Measurements from ENCODE around the gene PIGU.
"Not testable (repeated sequence)": the region's sequence is repeated elsewhere in the genome, so short reads cannot be mapped to it uniquely, and the experiment has no call there.

The PIGU gene

DNA sequence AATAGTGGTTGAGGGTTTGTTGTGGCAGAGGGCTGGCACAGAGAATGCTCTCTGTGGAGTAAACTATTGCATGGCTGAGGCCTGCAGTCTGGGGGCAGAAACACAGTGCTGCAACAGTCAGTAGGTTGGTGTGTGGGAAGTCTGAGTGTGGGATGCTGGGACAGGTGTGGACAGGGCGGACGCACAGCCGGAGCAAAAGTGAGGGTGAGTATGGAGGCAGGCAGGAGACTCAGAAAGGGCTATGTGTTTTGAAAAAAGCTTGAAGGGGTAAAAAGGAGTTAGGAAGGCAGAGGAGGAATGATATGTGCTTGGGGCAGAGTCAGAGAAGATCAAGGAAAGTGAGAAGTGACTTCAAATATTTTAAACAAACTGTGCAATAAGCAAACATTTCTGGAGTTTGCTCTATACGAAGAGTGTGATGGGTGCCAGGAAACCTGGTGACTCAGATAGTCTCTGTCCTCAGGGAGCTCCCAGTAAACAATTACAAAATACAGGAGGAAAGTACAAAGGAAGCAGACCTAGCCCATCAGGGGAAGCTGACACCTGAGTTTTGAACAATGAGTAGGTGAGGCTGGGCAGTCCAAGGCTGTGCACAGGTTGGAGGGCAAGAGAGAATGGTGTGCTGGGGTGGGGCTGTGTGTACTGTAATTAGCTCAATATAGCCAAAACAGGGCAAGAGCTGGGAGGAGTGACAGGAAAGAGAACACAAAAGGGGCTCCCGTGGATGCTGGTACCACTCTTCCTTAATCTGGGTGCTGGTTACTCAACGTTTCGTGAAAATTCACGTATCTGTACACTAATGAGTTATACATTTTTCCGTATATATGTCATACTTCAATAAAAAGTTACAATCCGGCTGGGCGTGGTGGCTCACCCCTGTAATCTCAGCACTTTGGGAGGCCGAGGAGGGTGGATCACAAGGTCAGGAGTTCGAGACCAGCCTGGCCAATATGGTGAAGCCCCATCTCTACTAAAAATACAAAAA, 55.2 kb downstream of the PIGU start:
- DNase-seq (ENCODE audit: low spot score) = no peak

DNA sequence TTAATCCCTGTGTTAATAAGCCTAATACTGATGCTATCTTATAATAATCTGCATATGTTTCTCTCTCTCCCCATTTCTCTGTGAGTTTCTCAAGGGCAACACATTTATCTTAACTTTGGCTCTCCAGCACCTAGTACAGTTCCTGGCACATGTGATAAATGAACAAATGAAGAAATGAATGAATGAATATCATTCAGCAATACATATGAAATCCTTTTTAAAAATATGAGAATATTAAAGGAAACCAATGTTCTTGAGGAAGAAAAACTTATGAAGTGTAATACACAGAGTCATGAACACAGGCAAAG, 55.9 kb downstream of the PIGU start:
- no peak for DNase-seq (ENCODE audit: low spot score)

- no peak for DNase-seq (ENCODE audit: low spot score)
Measured at GRCh38 chr20:34618676-34619075, 58.2 kb downstream of the PIGU start.

DNA sequence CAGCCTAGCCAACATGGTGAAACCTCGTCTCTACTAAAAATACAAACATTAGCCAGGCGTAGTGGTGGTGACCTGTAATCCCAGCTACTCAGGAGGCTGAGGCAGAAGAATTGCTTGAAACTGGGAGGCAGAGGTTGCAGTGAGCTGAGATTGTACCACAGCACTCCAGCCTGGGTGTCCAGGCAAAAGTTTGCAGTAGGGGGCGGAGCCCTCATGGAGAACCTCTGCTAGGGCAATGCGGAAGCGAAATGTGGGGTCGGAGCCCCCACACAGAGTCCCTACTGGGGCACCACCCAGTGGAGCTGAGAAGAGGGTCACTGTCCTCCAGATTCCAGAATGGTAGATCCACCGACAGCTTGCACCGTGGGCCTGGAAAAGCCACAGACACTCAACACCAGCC, 60.0 kb downstream of the PIGU start:
- not testable (repeated sequence) for DNase-seq (ENCODE audit: low spot score)

- no peak for DNase-seq (ENCODE audit: low spot score)
Measured at GRCh38 chr20:34615477-34615876, 61.4 kb downstream of the PIGU start.

GRCh38 chr20:34611976-34612375, 64.9 kb downstream of the PIGU start:
- not testable (repeated sequence) for DNase-seq (ENCODE audit: low spot score)

GRCh38 chr20:34607066-34607465, 69.8 kb downstream of the PIGU start:
- DNase-seq (ENCODE audit: low spot score) = no peak

DNA sequence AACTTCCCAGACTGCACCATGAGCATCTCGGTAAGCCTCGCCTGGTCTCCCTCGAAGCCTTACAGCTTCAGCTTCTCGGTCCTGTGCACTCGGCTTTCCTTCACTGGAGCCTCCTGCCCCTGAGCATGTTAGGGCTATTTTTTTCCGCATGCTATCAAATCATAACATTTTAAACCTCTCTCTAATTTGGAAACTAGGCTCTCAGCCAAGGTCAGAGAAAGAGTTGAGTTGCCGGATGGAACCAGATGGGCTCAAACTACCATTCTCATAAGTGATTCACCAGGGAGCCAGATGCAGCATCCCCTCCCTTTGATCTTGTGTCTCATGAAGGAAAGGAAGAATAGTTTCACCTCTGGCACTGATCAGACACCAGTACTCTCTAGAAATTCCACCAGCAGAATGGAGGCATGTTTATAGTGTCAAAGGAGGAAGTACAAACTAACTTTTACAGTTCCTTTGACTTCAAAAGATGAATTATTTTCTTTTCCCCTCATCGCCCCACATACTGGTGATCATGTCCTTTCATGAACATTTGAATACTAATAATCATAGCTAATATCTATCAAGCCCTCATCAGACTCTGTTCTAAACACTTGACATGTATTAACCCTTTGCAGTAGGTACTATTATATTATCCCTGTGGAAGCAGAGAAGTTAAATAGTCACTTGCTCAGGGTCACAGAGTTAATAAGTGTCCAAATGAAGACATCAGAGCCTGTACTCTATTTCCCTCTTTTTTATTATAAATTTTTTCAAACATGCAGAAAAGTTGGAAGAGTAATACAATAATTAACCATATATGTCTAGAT, 71.7 kb downstream of the PIGU start:
- DNase-seq (ENCODE audit: low spot score) = no peak

GRCh38 chr20:34600892-34601653, 75.8 kb downstream of the PIGU start:
- DNase-seq (ENCODE audit: low spot score) = no peak

- no peak for DNase-seq (ENCODE audit: low spot score)
Measured at GRCh38 chr20:34595377-34596184, 81.3 kb downstream of the PIGU start.

DNA sequence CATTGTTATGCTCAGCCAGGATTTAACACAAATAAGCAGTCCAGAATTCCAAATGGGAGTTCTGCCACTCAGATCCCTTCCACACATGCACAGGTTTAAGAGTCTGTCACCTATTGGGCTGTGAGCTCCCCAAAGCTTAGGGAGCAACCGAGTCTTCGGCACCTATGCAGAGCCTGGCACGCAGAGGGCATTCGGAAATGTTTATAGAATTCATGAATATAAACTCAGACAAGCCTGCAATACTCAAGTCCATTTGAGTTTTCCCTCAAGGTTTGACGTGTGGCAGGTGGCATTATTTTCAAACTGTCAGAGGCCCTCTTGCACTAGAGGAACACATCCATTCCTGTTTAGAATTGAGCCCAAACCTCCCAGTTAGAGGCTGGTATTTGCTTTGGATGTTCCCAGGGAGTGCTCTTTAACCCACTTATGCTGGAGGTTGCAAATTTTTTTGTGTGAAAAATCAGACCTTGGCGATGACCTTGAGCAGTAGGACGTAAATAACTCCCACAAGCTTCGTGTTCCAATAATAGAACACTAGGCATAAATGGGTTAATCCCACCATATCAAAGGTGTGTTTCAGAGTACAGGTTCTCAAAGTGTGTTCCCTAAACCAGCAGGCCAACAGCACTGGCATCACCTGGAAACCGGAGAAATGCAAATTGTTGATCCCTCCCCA, 90.3 kb downstream of the PIGU start:
- no peak for DNase-seq (ENCODE audit: low spot score)

DNA sequence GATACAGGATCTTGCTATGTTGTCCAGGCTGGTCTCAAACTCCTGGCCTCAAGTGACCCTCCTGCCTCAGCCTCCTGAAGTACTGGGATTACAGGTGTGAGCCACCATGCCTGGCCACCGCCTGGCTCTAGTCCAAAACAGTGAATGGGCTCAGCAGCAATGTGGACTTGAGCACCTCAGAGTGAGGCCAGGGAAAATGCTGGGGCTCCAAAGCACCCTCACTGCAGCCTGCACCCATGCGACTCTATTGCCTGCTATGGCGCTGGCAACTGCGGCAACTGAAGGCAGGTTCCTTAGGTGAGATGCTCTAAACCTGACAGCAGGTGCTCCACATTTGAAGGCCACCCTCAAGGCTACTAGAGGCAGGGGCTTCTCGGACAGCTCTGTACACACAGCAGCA, 91.9 kb downstream of the PIGU start:
- no peak for DNase-seq (ENCODE audit: low spot score)

- DNase-seq (ENCODE audit: low spot score) = no peak
Measured at GRCh38 chr20:34583544-34583943, 93.3 kb downstream of the PIGU start.

DNA sequence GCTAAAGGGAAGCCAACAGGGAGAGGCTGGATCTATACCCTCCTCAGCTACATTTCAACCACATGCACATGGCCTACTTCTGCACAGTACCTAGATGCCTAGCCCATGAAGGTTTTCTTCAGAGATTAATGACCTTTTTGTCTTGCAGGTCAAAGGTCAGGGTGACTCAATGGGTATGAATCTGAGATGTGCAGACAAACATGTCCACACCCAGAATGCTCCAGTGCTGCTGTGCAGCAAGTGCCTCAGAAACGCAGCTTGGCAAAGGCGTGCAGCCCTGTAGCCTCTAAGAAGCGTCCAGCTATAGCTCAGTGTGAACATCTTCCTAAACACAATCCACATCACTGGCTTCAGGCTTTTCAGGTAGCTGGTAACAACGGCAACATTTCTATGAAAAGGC, 94.0 kb downstream of the PIGU start:
- no peak for DNase-seq (ENCODE audit: low spot score)

GRCh38 chr20:34582221-34582620, 94.7 kb downstream of the PIGU start:
- no peak for DNase-seq (ENCODE audit: low spot score)

GRCh38 chr20:34581341-34582184, 95.3 kb downstream of the PIGU start:
- DNase-seq (ENCODE audit: low spot score) = no peak

DNA sequence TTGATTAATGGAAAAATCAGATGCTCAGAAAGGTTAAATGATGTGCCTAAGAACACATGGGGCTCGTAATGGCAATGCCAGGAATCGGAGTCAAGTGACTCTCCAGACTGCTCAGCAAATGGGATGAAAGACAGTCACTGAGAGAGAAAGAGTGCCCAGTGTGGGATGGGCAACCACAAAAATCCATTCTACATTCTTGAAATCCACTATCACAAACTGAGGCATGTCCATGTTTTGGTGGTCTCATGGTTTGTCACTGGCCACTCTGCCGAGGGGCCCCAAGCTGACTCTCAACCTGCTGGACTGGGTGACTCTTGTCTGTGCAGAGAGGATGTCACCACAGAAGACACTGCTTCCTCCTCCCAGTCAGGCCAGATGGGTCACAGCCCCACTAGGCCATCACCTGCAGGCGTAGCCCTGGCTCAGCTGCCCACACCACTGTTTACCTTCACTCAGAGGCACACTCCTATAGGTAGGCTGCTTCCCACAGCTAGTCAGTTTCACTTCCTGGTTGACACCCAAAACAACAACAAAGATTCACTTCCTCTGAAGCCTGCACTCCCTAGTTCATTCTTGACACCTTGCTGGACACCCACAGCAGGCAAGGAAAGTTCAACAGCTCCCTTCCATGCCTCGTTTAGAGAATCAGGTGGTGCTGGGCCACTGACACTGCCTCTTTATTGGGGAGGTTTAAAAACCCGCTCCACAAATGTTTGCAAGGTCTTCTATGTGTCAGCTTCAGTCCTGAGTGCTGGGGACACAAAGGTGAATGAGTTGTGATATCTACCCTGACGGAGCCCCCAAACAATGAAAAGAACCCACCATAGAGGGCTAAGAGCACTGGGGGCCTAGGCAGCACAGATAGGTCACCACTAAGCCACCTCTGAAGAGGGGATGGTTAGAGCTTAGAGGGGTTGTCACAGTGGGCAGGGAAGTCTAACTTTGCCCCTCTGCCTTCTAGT, 96.6 kb downstream of the PIGU start:
- DNase-seq (ENCODE audit: low spot score) = no peak

DNA sequence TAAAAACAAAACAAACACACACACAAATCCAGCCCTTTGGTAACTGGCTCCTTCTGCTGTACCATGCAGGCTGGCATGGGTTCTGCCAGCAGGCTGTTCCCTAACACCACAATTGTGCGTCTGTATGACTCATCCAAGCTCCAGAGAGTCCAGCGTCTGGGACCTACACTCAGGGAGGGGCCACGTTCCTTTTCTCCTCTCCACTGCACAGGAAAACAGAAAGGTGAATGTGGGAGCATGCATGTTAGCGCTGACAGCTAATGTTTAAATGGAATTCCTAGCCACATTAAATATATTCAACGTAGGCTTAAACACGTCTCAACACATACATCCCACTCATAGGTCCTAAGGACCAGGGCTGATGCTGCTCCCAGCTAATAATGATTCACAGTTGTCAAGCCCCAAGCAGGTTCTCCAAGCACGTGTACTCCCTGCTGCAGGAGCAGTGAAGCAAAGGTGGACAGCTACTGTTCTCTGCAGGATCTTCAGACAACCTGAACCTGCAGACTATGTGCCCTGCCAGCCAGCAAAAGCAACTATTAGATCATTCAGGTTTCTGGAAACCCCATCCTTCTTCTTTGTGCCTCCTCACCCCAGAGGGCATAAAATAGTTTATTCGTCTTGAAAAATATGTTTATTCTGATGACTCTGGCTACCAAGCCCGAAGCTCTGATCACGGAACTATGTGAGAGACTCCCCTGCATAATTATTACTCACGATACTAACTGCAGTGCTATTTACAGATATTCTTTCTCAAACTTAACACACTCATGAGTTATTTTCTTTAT, 97.5 kb downstream of the PIGU start:
- no peak for DNase-seq (ENCODE audit: low spot score)
